DND-41 (cell line): ENCODE results near the gene MCM10.

Experiments used
- ATAC-seq: fragments of 200-7000 bp; cut with Tn5 transposase; 3 replicates; pipeline ENCODE4 v1.9.1; 2021; ENCODE audit warnings: low read depth; ENCODE audit not compliant: insufficient read depth
- DNase-seq: peaks from one replicate; pipeline ENCODE4 v3.0.0-alpha.2; 2020
- H2AFZ ChIP-seq: 2 replicates; pipeline ENCODE4 v1.6.0; 2012; ENCODE audit warnings: low read depth, low read length
- H3K27ac ChIP-seq: 2 replicates; pipeline ENCODE4 v1.5.1; 2012; ENCODE audit warnings: low read length, inconsistent platforms
- H3K27me3 ChIP-seq: fragments of 200-600 bp; sonication (generic); 2 replicates; pipeline ENCODE4 v1.6.0; 2012; ENCODE audit warnings: low read length, mild to moderate bottlenecking, inconsistent platforms; ENCODE audit not compliant: insufficient read depth, poor library complexity
- H3K36me3 ChIP-seq: 2 replicates; pipeline ENCODE4 v1.5.1; 2012; ENCODE audit warnings: low read length, inconsistent platforms; ENCODE audit not compliant: insufficient read depth
- H3K4me1 ChIP-seq: 2 replicates; pipeline ENCODE4 v1.5.1; 2012; ENCODE audit warnings: mild to moderate bottlenecking, low read length; ENCODE audit not compliant: insufficient read depth
- H3K4me2 ChIP-seq: 2 replicates; pipeline ENCODE4 v1.6.0; 2012; ENCODE audit warnings: mild to moderate bottlenecking, moderate library complexity, low read length, inconsistent platforms; ENCODE audit not compliant: insufficient read depth
- H3K4me3 ChIP-seq, 2 experiments: fragments of 200-600 bp in 1 of 2; shearing (Covaris generic) in 1 of 2; 2 replicates each; pipeline ENCODE4 v1.5.1; 2012 to 2016; ENCODE audit warnings: inconsistent platforms in 2 of 2, low read length in 2 of 2, mild to moderate bottlenecking in 2 of 2, low read depth in 1 of 2, moderate library complexity in 1 of 2
- H3K79me2 ChIP-seq: 2 replicates; pipeline ENCODE4 v1.6.0; 2012; ENCODE audit warnings: low read length, inconsistent platforms; ENCODE audit not compliant: insufficient read depth
- H3K9ac ChIP-seq: 2 replicates; pipeline ENCODE4 v1.6.0; 2012; ENCODE audit warnings: low read depth, mild to moderate bottlenecking, inconsistent platforms, low read length, moderate library complexity
- H3K9me3 ChIP-seq: 2 replicates; pipeline ENCODE4 v1.5.1; 2012; ENCODE audit warnings: low read length, moderate library complexity, mild to moderate bottlenecking, inconsistent platforms; ENCODE audit not compliant: insufficient read depth, severe bottlenecking
- H4K20me1 ChIP-seq: 2 replicates; pipeline ENCODE4 v1.6.0; 2012; ENCODE audit warnings: low read length; ENCODE audit not compliant: insufficient read depth
- CTCF ChIP-seq: IDR thresholded peaks from 2 replicates; pipeline ENCODE4 v1.5.1; 2012; ENCODE audit warnings: borderline replicate concordance, low read length, moderate library complexity, mild to moderate bottlenecking; ENCODE audit not compliant: poor library complexity, severe bottlenecking; ENCODE audit errors: extremely low read depth
- EZH2 ChIP-seq: IDR thresholded peaks from 3 replicates; pipeline ENCODE4 v1.6.1; 2012; ENCODE audit warnings: borderline replicate concordance, low read depth, mild to moderate bottlenecking, moderate library complexity, low read length, inconsistent platforms; ENCODE audit not compliant: severe bottlenecking

The MCM10 gene

GRCh38 chr10:13160934-13161856, at the start of gene MCM10:
Gene MCM10 (plus strand): TSS chr10:13161558. CDS start chr10:13164203, 2,645 bp downstream.
- Histone ChIP-seq H3K79me2 (peaks cover 48% of the 10 kb centered on the region), H3K36me3 (peaks cover 29% of the 10 kb centered on the region), H3K27me3 (no peaks in the 10 kb centered on the region), H3K4me1 (peaks cover 34% of the 10 kb centered on the region), H3K4me2 (peak within 1 kb of the TSS; percentile 96), H3K27ac (peak within 1 kb of the TSS; percentile 85), H3K9ac (peak within 1 kb of the TSS; percentile 74), H4K20me1 (peaks cover 33% of the 10 kb centered on the region; the same call in 1 of the 2 replicates), H3K4me3 (peak within 1 kb of the TSS; percentile 90 to 91), H3K9me3 (no peaks in the 10 kb centered on the region), H2AFZ (peak within 1 kb of the TSS; percentile 100)
- ATAC-seq (peak; percentile 98), DNase-seq (peak; percentile 99)
- TF ChIP-seq EZH2 = no peak
- peak; percentile 93 for TF ChIP-seq CTCF

- no peak overlapping the region for H3K4me3 ChIP-seq
- H4K20me1 ChIP-seq = no peaks in the 10 kb centered on the region
- no peak overlapping the region for H3K9ac ChIP-seq
- no peaks in the 10 kb centered on the region for H3K9me3 ChIP-seq
- no peak overlapping the region for H3K27ac ChIP-seq
- DNase-seq = no peak
- no peaks in the 10 kb centered on the region for H3K4me1 ChIP-seq
- no peak overlapping the region for H2AFZ ChIP-seq
- no peak overlapping the region for H3K4me2 ChIP-seq
- no peaks in the 10 kb centered on the region for H3K79me2 ChIP-seq
- TF ChIP-seq CTCF (no peak), EZH2 (no peak)
- H3K27me3 ChIP-seq = no peaks in the 10 kb centered on the region
- ATAC-seq = no peak
- H3K36me3 ChIP-seq = no peaks in the 10 kb centered on the region
These were observed 47.8 kb upstream of the MCM10 start for GRCh38 chr10:13113544-13113943.

GRCh38 chr10:13115832-13116803, 45.2 kb upstream of the MCM10 start:
- Histone ChIP-seq H4K20me1 (no peaks in the 10 kb centered on the region), H3K9me3 (no peaks in the 10 kb centered on the region), H3K27me3 (no peaks in the 10 kb centered on the region), H3K4me1 (no peaks in the 10 kb centered on the region), H3K4me2 (no peak overlapping the region), H2AFZ (peak overlapping the region; percentile 14; the same call in 1 of the 2 replicates), H3K27ac (no peak overlapping the region), H3K9ac (no peak overlapping the region), H3K79me2 (no peaks in the 10 kb centered on the region), H3K36me3 (no peaks in the 10 kb centered on the region), H3K4me3 (no peak overlapping the region)
- TF ChIP-seq EZH2 (no peak), CTCF (no peak)
- DNase-seq = no peak
- peak; percentile 63; the same call in 2 of the 3 replicates for ATAC-seq
